Vagina (tissue), 2 donors: ENCODE measurements around the gene GLE1. TPM values are rescaled to one million over a fixed set of nuclear protein-coding genes. Genes with fewer than 3 reads are reported as not detected.

Experiments used
- DNase-seq, 2 donors: peaks; one replicate each; pipeline ENCODE4 v3.0.0-alpha.2; 2017; ENCODE audit errors: extremely low spot score in 2 of 2
- H3K27ac ChIP-seq: fragments of 200-600 bp; sonication (generic); one replicate; pipeline ENCODE4 v1.5.1; 2019
- H3K27me3 ChIP-seq: fragments of 200-600 bp; sonication (generic); one replicate; pipeline ENCODE4 v1.5.1; 2019
- H3K36me3 ChIP-seq, 2 donors: fragments of 200-600 bp; sonication (generic); one replicate each; pipeline ENCODE4 v1.5.1; 2017 to 2019
- H3K4me1 ChIP-seq: fragments of 200-600 bp; sonication (generic); one replicate; pipeline ENCODE4 v1.5.1; 2019
- H3K4me3 ChIP-seq, 2 donors: fragments of 200-600 bp; sonication (generic); 1 replicate in 1 of 2; 2 replicates in 1 of 2; pipeline ENCODE4 v1.5.1; 2016 to 2019
- H3K9me3 ChIP-seq: fragments of 200-600 bp; sonication (generic); one replicate; pipeline ENCODE4 v1.5.1; 2019
- POLR2A ChIP-seq, 2 donors: fragments of 450-650 bp; IDR thresholded peaks; one replicate each; pipeline ENCODE4 v1.6.1; 2017; ENCODE audit warnings: antibody characterized with exemption in 2 of 2, mild to moderate bottlenecking in 2 of 2, moderate library complexity in 2 of 2
- POLR2AphosphoS5 ChIP-seq, 2 donors: sonication (generic); formaldehyde crosslinking; IDR thresholded peaks; one replicate each; pipeline ENCODE4 v1.9.0; 2017; ENCODE audit warnings: antibody characterized with exemption in 2 of 2, mild to moderate bottlenecking in 2 of 2, low read depth in 1 of 2; ENCODE audit not compliant: insufficient read depth in 1 of 2
- intact Hi-C: fragments of 100-400 bp; cut with DNase I; formaldehyde crosslinking; loops from one replicate; pipeline ENCODE4 v1.15.1; 2023
- total RNA-seq: library from RNA; depleted of rRNA; stranded (reverse); fragments of >200 nt; gene quantifications from one replicate; pipeline ENCODE4 v1.2.3, GENCODE V29; 2016
- TF ChIP-seq, protein P1 (sequence below), 3 experiments: fragments of 450-650 bp in 2 of 3; fragments of 200-600 bp in 1 of 3; sonication (generic) in 1 of 3; IDR thresholded peaks; one replicate each; pipeline ENCODE4 v1.5.1; 2017 to 2019; ENCODE audit warnings: antibody characterized with exemption in 3 of 3, mild to moderate bottlenecking in 2 of 3, moderate library complexity in 2 of 3

Gene GLE1
- total RNA-seq, 1 donor from 2014 or later: 20.9 TPM

DNA sequence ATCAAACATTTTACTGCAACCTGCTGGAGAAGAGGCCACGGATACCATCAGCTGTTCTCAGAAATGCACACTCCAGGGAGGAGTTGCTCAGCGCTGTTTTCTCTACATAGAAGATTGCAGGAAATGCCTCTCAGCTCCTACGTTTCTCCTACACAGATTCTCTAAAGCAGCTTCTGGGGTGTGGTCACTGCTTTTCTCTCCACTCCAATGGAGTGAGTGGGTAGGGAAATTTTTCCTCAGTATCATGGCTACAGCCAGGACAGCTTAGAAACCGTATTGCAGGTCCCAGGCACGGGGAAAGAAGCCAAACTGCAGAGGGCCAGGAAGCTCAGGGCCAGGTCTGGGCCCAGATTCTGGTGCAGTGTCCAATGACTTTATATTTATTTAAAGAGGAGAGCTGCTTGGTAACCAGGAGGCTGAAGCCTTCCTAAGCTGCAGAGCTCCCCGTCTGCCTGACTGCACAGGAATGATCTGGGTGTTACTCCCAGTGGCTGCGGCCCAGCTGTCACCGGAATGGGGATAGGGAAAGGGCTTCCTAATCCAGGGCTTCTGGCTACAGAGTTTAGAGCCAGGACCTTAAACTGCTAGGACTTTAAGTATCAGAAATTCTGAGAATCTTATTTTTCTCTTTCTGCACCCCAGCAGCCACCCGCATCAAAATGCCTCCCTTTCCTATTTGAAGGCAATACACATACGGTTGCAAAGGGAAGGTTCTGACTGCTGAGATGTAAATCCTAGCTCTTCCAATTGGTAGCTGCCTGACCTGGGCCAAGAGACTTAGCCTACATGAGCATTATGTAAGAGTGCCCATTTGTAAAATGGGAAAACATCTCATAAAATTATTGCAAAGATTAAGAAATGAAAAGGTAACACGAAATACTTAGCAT, 46.5 kb downstream of the GLE1 start:
- Histone ChIP-seq H3K4me3 (peak overlapping the region; percentile 77 to 95), H3K27ac (peak overlapping the region; percentile 98), H3K27me3 (no peaks in the 10 kb centered on the region), H3K4me1 (peaks cover 50% of the 10 kb centered on the region), H3K36me3 (no peaks in the 10 kb centered on the region), H3K9me3 (no peaks in the 10 kb centered on the region)
- no peak for DNase-seq
- TF ChIP-seq POLR2AphosphoS5 (IDR thresholded peaks at IDR 0.05; ENCODE audit: insufficient read depth in 1 of 2, low read depth in 1 of 2) (no peak), POLR2A (IDR thresholded peaks at IDR 0.05) (no peak)
- TF ChIP-seq, protein P1, sequence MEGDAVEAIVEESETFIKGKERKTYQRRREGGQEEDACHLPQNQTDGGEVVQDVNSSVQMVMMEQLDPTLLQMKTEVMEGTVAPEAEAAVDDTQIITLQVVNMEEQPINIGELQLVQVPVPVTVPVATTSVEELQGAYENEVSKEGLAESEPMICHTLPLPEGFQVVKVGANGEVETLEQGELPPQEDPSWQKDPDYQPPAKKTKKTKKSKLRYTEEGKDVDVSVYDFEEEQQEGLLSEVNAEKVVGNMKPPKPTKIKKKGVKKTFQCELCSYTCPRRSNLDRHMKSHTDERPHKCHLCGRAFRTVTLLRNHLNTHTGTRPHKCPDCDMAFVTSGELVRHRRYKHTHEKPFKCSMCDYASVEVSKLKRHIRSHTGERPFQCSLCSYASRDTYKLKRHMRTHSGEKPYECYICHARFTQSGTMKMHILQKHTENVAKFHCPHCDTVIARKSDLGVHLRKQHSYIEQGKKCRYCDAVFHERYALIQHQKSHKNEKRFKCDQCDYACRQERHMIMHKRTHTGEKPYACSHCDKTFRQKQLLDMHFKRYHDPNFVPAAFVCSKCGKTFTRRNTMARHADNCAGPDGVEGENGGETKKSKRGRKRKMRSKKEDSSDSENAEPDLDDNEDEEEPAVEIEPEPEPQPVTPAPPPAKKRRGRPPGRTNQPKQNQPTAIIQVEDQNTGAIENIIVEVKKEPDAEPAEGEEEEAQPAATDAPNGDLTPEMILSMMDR (IDR thresholded peaks at IDR 0.05): no peak
- intact Hi-C loops: loop anchor here (10.0 kb wide), 1 partner anchor 134 kb away; the partner anchor contains the start of gene SET

DNA sequence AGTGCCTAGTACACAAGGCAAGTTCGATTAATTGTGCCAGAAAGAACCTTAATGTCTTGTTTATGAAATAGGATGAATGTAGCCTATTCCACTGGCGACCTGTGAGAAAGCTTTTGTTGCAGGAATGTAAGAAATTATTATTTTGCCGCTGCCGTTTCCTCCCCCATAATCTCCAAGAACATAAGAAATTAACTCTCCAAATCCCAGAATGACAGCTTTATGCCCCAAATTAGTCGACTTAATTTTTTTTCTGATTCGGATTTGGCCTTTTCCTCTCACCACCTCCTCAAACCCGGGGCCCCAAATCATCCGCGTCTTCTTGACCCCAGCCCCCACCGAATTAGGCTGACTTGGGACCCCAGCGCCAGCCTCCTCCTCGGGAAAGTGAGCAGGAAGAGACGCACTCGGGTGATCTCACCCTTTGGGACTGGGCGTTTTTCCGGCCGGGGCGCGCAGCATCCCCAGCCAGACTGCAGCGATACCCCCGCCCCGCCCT, 47.2 kb downstream of the GLE1 start:
- H3K4me3 ChIP-seq: peak overlapping the region; percentile 77 to 95
- H3K27ac ChIP-seq: peak overlapping the region; percentile 98
- no peaks in the 10 kb centered on the region for H3K36me3 ChIP-seq
- no peaks in the 10 kb centered on the region for H3K9me3 ChIP-seq
- H3K27me3 ChIP-seq: no peaks in the 10 kb centered on the region
- intact Hi-C loops: loop anchor here (10.0 kb wide), 1 partner anchor 133 kb away; the partner anchor contains the start of gene SET
- peaks cover 57% of the 10 kb centered on the region for H3K4me1 ChIP-seq
- DNase-seq: no peak
- TF ChIP-seq, protein P1 (IDR thresholded peaks at IDR 0.05): peak in 1 of 3 experiments; percentile 19
- TF ChIP-seq POLR2A (IDR thresholded peaks at IDR 0.05) (peak in 1 of 2 donors; percentile 53), POLR2AphosphoS5 (IDR thresholded peaks at IDR 0.05; ENCODE audit: insufficient read depth in 1 of 2, low read depth in 1 of 2) (no peak)

DNA sequence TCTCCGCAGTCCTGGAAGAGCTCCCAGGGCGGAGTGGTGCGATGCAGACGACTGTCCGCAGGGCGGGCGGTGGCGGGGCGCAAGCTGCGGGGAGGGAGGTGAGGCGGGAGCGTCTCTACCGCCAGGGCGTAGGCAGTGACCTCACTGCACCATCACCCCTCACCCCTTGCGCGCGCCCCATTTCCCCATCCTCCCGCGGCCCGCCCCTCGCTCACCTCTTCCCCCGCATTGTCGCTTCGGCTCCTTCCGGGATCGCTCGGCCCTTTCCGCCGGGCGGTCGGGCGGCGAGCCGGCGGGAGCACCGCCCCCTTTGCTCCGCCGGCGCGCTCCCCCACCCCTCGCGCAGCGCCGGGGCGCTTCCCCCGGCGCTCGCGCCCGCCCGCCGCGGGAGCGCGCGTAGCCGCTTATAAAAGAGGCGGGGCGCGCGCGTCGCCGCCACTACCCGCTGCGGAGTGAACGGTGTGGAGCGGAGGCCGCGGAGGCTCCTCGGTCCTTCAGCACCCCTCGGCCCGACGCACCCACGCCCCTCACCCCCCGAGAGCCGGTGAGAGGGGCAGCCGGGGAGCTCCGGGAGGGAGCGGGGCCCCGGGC, 47.7 kb downstream of the GLE1 start, which contains the start of gene SPTAN1:
Gene SPTAN1 (plus strand): TSS at position 435 of the 591 bp plus-strand sequence. CDS start 14,154 bp downstream, outside the sequence.
- peak in 1 of 2 donors; percentile 93 for DNase-seq
- Histone ChIP-seq H3K27me3 (no peaks in the 10 kb centered on the region), H3K4me1 (peaks cover 60% of the 10 kb centered on the region), H3K27ac (peak within 1 kb of the TSS; percentile 98), H3K9me3 (no peaks in the 10 kb centered on the region), H3K36me3 (no peaks in the 10 kb centered on the region), H3K4me3 (peak within 1 kb of the TSS; percentile 77 to 95)
- TF ChIP-seq POLR2A (IDR thresholded peaks at IDR 0.05): peak in 1 of 2 donors; percentile 99
- TF ChIP-seq, protein P1 (IDR thresholded peaks at IDR 0.05): no peak
- TF ChIP-seq POLR2AphosphoS5 (IDR thresholded peaks at IDR 0.05; ENCODE audit: insufficient read depth in 1 of 2, low read depth in 1 of 2): peak; percentile 43 to 96
- intact Hi-C loops: loop anchor here (10.0 kb wide), 1 partner anchor 133 kb away; the partner anchor contains the start of gene SET

DNA sequence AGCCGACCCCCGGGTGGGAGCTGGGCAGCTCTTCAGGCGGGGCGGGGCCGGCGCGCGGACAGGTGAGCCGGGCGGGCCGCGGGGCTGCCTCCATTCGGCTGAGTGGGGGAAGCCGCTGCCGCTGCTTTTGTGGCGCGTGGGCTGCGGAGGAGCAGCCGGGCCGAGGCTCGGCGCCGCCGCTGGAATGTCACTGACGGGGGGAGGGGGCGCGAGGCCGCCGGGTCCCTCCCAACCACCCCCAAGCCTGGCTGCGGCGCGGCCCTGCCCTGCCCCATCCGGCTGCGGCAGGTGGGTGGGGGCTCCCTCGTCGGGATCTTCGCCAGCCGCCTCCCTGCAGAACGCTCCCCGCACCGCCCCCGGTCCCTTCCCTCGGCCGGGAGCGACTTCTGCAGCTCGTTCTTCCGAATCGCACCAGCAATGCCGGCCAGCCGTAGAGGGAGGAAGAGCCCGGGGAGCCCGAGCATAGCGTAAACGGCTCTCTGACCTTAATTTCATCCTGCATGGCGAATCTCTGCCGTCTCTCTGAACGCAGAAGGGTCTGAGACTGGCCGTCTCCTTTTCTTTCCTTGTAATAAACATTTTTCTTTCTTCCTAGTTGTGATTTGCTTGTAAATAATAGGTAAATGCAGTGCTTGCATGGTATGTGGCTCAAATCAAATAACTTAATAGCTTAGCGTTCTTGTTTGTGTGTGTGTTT, 48.4 kb downstream of the GLE1 start:
- intact Hi-C loops: loop anchor here (10.0 kb wide), 1 partner anchor 132 kb away; the partner anchor contains the start of gene SET
- Histone ChIP-seq H3K36me3 (no peaks in the 10 kb centered on the region), H3K9me3 (no peaks in the 10 kb centered on the region), H3K4me3 (peak overlapping the region; percentile 77 to 95), H3K27ac (peak overlapping the region; percentile 98), H3K4me1 (peaks cover 66% of the 10 kb centered on the region), H3K27me3 (no peaks in the 10 kb centered on the region)
- no peak for DNase-seq
- TF ChIP-seq, protein P1 (IDR thresholded peaks at IDR 0.05): no peak
- TF ChIP-seq POLR2A (IDR thresholded peaks at IDR 0.05) (no peak), POLR2AphosphoS5 (IDR thresholded peaks at IDR 0.05; ENCODE audit: insufficient read depth in 1 of 2, low read depth in 1 of 2) (no peak)
